K562 (cell line): ENCODE results near the gene UBE2E1. TPM values are rescaled to one million over a fixed set of nuclear protein-coding genes. Genes with fewer than 3 reads are reported as not detected.

Experiments used
- ATAC-seq: fragments of 200-7000 bp; cut with Tn5 transposase; 3 replicates; pipeline ENCODE4 v1.9.1; 2020; ENCODE audit warnings: moderate library complexity
- BruUV-seq: library from RNA; stranded (reverse); fragments of 400-500 nt; replicated peaks from 2 replicates; lab custom pipeline; 2021; lab: Mats Ljungman, UMichigan
- CTCF ChIA-PET: fragments of 300-600 bp; formaldehyde crosslinking; extraction: SDS; loops from one replicate; lab custom pipeline; 2021; ENCODE audit warnings: low intra/inter-chr PET ratio; lab: Yijun Ruan, JAX
- POLR2A ChIA-PET: fragments of 300-600, 350-650 bp; sonication (Branson Sonifier 250); formaldehyde crosslinking; extraction: SDS; loops from one replicate; lab custom pipeline; 2021; ENCODE audit warnings: antibody characterized with exemption, inconsistent platforms; lab: Yijun Ruan, JAX
- DNase-seq, 4 experiments: peaks; one replicate each; pipeline versions ENCODE4 v3.0.0 to v3.0.0-alpha.2; 2011 to 2018; ENCODE audit warnings: low spot score in 3 of 4, mixed read lengths in 3 of 4; ENCODE audit errors: extremely low read depth in 1 of 4
- FAIRE-seq: peaks from 2 replicates; lab custom pipeline; 2011; peaks lifted over from hg19 to GRCh38; lab: Jason Lieb, UNC
- H2AFZ ChIP-seq: 2 replicates; pipeline ENCODE4 v1.6.0; 2011; ENCODE audit warnings: low read depth, low read length, control low read depth, inconsistent platforms
- H3K27ac ChIP-seq: fragments of 200-600 bp; 3 replicates; pipeline ENCODE4 v1.8.0; 2011; ENCODE audit warnings: low read depth, mild to moderate bottlenecking, control low read depth, inconsistent platforms, low read length, moderate library complexity, mixed read lengths; ENCODE audit errors: extremely low read depth
- H3K27me3 ChIP-seq, 2 experiments: fragments of 300-600 bp in 1 of 2; 2 replicates in 1 of 2; 3 replicates in 1 of 2; pipeline versions ENCODE4 v1.6.0 to v1.8.0; 2011; ENCODE audit warnings: inconsistent platforms in 2 of 2, low read length in 2 of 2, mild to moderate bottlenecking in 1 of 2, mixed read lengths in 1 of 2, moderate library complexity in 1 of 2; ENCODE audit not compliant: control insufficient read depth in 2 of 2, insufficient read depth in 2 of 2
- H3K36me3 ChIP-seq: fragments of 300-600 bp; 3 replicates; pipeline ENCODE4 v1.8.0; 2011; ENCODE audit warnings: mild to moderate bottlenecking, low read length, inconsistent platforms; ENCODE audit not compliant: control insufficient read depth, insufficient read depth
- H3K4me1 ChIP-seq, 2 experiments: fragments of 200-600 bp in 1 of 2; replicated peaks in 1 of 2; 2 replicates in 1 of 2; 3 replicates in 1 of 2; pipeline versions ENCODE4 v1.5.1 to v1.8.0; 2011; ENCODE audit warnings: inconsistent platforms in 2 of 2, low read length in 2 of 2, mild to moderate bottlenecking in 1 of 2, mixed read lengths in 1 of 2, moderate library complexity in 1 of 2; ENCODE audit not compliant: control insufficient read depth in 2 of 2, insufficient read depth in 2 of 2
- H3K4me2 ChIP-seq: 2 replicates; pipeline ENCODE4 v1.6.1; 2011; ENCODE audit warnings: low read length, control low read depth, inconsistent platforms, mixed read lengths; ENCODE audit not compliant: insufficient read depth
- H3K4me3 ChIP-seq: fragments of 200-600 bp; sonication (generic), shearing (Covaris generic); 2 replicates; pipeline ENCODE4 v1.5.1; 2016; ENCODE audit warnings: control low read depth, inconsistent platforms
- H3K79me2 ChIP-seq: fragments of 200-600 bp; 3 replicates; pipeline ENCODE4 v1.8.0; 2011; ENCODE audit warnings: low read length, inconsistent platforms; ENCODE audit not compliant: control insufficient read depth, insufficient read depth
- H3K9ac ChIP-seq, 2 experiments: 2 replicates each; pipeline versions ENCODE4 v1.6.0 to v1.6.1; 2011; ENCODE audit warnings: low read depth in 2 of 2, low read length in 2 of 2, control low read depth in 1 of 2, inconsistent platforms in 1 of 2, mild to moderate bottlenecking in 1 of 2, mixed read lengths in 1 of 2; ENCODE audit not compliant: insufficient read depth in 1 of 2
- H3K9me1 ChIP-seq: one replicate; pipeline ENCODE4 v1.6.0; 2011; ENCODE audit warnings: inconsistent platforms, mild to moderate bottlenecking, low read length, moderate library complexity; ENCODE audit not compliant: control insufficient read depth, insufficient read depth
- H3K9me3 ChIP-seq: replicated peaks from 2 replicates; pipeline ENCODE4 v1.5.1; 2011; ENCODE audit warnings: low read depth, low read length, inconsistent platforms; ENCODE audit not compliant: control insufficient read depth, insufficient read depth
- H4K20me1 ChIP-seq: replicated peaks from 2 replicates; pipeline ENCODE4 v1.6.1; 2011; ENCODE audit warnings: low read length, inconsistent platforms, mixed read lengths; ENCODE audit not compliant: control insufficient read depth, insufficient read depth
- FOSL1 ChIP-seq: fragments of 200-800 bp; sonication (Bioruptor generic); conservative IDR thresholded peaks from 2 replicates; pipeline ENCODE4 v1.6.1; 2016; ENCODE audit warnings: missing genetic modification characterization, missing compliant biosample characterization
- JUND ChIP-seq, 2 experiments: IDR thresholded peaks; 2 replicates in 1 of 2; 3 replicates in 1 of 2; pipeline ENCODE4 v1.6.1; 2011; ENCODE audit warnings: borderline replicate concordance in 2 of 2, low read depth in 2 of 2, low read length in 2 of 2, improper control_type of control experiment in 1 of 2, missing biosample characterization in 1 of 2, missing genetic modification characterization in 1 of 2, missing genetic modification reagents in 1 of 2
- MLLT1 ChIP-seq, 2 experiments: fragments of 450-650 bp; IDR thresholded peaks; 2 replicates each; pipeline ENCODE4 v1.6.1; 2016
- MXI1 ChIP-seq: IDR thresholded peaks from 2 replicates; pipeline ENCODE4 v1.6.1; 2011; ENCODE audit warnings: low read depth, mild to moderate bottlenecking, improper control_type of control experiment, low read length
- NCOA6 ChIP-seq: fragments of 450-650 bp; IDR thresholded peaks from 2 replicates; pipeline ENCODE4 v1.6.1; 2017; ENCODE audit warnings: mild to moderate bottlenecking
- SMARCA4 ChIP-seq: fragments of 450-650 bp; IDR thresholded peaks from 2 replicates; pipeline ENCODE4 v1.6.1; 2016
- SMARCE1 ChIP-seq: fragments of 450-650 bp; IDR thresholded peaks from 2 replicates; pipeline ENCODE4 v1.7.1; 2016; ENCODE audit warnings: mild to moderate bottlenecking
- ZBTB17 ChIP-seq: fragments of 450-650 bp; formaldehyde crosslinking; IDR thresholded peaks from 2 replicates; pipeline ENCODE4 v1.4.0; 2020; ENCODE audit warnings: mild to moderate bottlenecking
- ZBTB40 ChIP-seq, 2 experiments: fragments of 450-650 bp in 1 of 2; sonication (generic) in 1 of 2; formaldehyde crosslinking in 1 of 2; IDR thresholded peaks; 2 replicates each; pipeline versions ENCODE4 v1.7.1 to v1.9.0; 2016 to 2022; ENCODE audit warnings: inconsistent platforms in 1 of 2, mild to moderate bottlenecking in 1 of 2, missing genetic modification reagents in 1 of 2
- ZNF384 ChIP-seq: IDR thresholded peaks from 2 replicates; pipeline ENCODE4 v1.6.1; 2012; ENCODE audit warnings: low read depth, low read length, improper control_type of control experiment
- WGBS: fragments of 100-300 bp; shearing (Covaris generic); methylation state at CpG from one replicate; pipeline ENCODE4 v1.1.6; 2016; ENCODE audit warnings: low coverage, mixed read lengths; ENCODE audit not compliant: insufficient coverage; ENCODE audit errors: missing lambda C conversion rate; 5-methylcytosine and 5-hydroxymethylcytosine counted together
- in situ Hi-C: fragments of 300-500 bp; cut with MboI; formaldehyde crosslinking; loops from 4 replicates; pipeline ENCODE4 v1.15.0; 2018; ENCODE audit warnings: inconsistent platforms, mixed read lengths
- intact Hi-C: fragments of 100-400 bp; cut with micrococcal nuclease; formaldehyde crosslinking; loops from 2 replicates; pipeline ENCODE4 v1.14.2; 2022
- polyA plus RNA-seq, 8 experiments: library from polyadenylated mRNA; depleted of rRNA in 4 of 8; stranded (reverse) in 5 of 8; unstranded in 3 of 8; fragments of >200 nt; fragmentation: Nextera tagmentation in 2 of 8; fragmentation: Illumina TruSeq in 1 of 8; extraction: Ambion mirVana in 2 of 8; extraction: Trizol in 1 of 8; gene quantifications; 2 replicates each; pipeline versions ENCODE4 v1.2.1 to v1.2.3, GENCODE V29; 2011 to 2014; ENCODE audit warnings: inconsistent platforms in 1 of 8, missing spikeins in 1 of 8
- total RNA-seq, 7 experiments: library from RNA; depleted of rRNA in 6 of 7; stranded (reverse); fragments of >200 nt in 6 of 7; fragmentation: Illumina TruSeq in 2 of 7; extraction: Trizol in 2 of 7; gene quantifications; 2 replicates each; pipeline versions ENCODE4 v1.2.1 to v1.2.3, GENCODE V29; 2011 to 2021; ENCODE audit warnings: low replicate concordance in 1 of 7

Gene UBE2E1
- total and polyA plus RNA-seq, 9 of the 15 experiments (the other 6 are each of a cell fraction or from before 2014, with no cell fraction given): 54.4 to 294 (median 165) TPM

GRCh38 chr3:23928524-23928923, 122.8 kb downstream of the UBE2E1 start:
- POLR2A ChIA-PET: interaction anchor here (1.2 to 8.9 kb wide), 2 partner anchors 10 to 89 kb away, joined by 5 to 81 read pairs; partner anchors contain the start of genes NKIRAS1 and RPL15
- no peaks in the 10 kb centered on the region for H3K36me3 ChIP-seq
- no peaks in the 10 kb centered on the region for H4K20me1 ChIP-seq
- ATAC-seq: 0 out of 3 replicates have a peak, but pooled peaks have one; percentile 7
- no TSS peak for BruUV-seq
- CTCF ChIA-PET: interaction anchor here (0.6 to 1.7 kb wide), 2 partner anchors 12 to 309 kb away, joined by 3 read pairs; no protein-coding TSS in a partner anchor
- no peaks in the 10 kb centered on the region for H3K79me2 ChIP-seq
- 0 out of 4 replicates have a peak overlapping the region, but pooled peaks of 1 of the 2 experiments have one; percentile 26 for H3K9ac ChIP-seq
- H3K4me3 ChIP-seq: no peak overlapping the region
- no peak overlapping the region for H2AFZ ChIP-seq
- intact Hi-C loops: no loop called here
- peaks cover 0 to 8% of the 10 kb centered on the region in 2 experiments; a peak in 2 of 5 replicates for H3K4me1 ChIP-seq
- in situ Hi-C loops: no loop called here
- 26% methylated on average over 7 of the region's 8 CpGs for WGBS
- 0 out of 4 replicates have a peak, but pooled peaks of 1 of the 2 experiments have one; percentile 30 for TF ChIP-seq MLLT1 (IDR thresholded peaks at IDR 0.05)
- TF ChIP-seq JUND (IDR thresholded peaks at IDR 0.05; ENCODE audit: borderline replicate concordance, low read depth, low read length): peak; percentile 58; the same call in 1 of the 2 replicates
- TF ChIP-seq JUND (tag; IDR thresholded peaks at IDR 0.05; ENCODE audit: borderline replicate concordance, low read depth, low read length): no peak; the same call in 2 of the 3 replicates
- TF ChIP-seq NCOA6: no peak
- 0 out of 2 replicates have a peak, but pooled peaks have one; percentile 16 for TF ChIP-seq ZBTB40 (IDR thresholded peaks at IDR 0.05)
- TF ChIP-seq ZBTB40 (CRISPR knock-in tag; IDR thresholded peaks at IDR 0.05): no peak
- peak; percentile 27; the same call in 1 of the 2 replicates for TF ChIP-seq SMARCE1
- peak; percentile 38; the same call in 1 of the 2 replicates for TF ChIP-seq SMARCA4
- no peak for TF ChIP-seq MXI1
- TF ChIP-seq FOSL1: peak; percentile 76
- 0 out of 2 replicates have a peak, but pooled peaks have one; percentile 48 for TF ChIP-seq ZBTB17
- TF ChIP-seq ZNF384: peak; percentile 96
- no peaks in the 10 kb centered on the region for H3K27me3 ChIP-seq
- no peak overlapping the region for H3K27ac ChIP-seq
- H3K4me2 ChIP-seq: no peak overlapping the region
- H3K9me3 ChIP-seq: no peaks in the 10 kb centered on the region
- H3K9me1 ChIP-seq: no peaks in the 10 kb centered on the region
- FAIRE-seq: no peak
- no peak for DNase-seq
